Epithelial cell of esophagus (primary cell): ENCODE data around the gene TMEM269.

Experiments
- DNase-seq: peaks from one replicate; pipeline ENCODE4 v3.0.0; 2010; ENCODE audit warnings: low read depth
- H3K4me3 ChIP-seq: 2 replicates; pipeline ENCODE4 v1.5.1; 2011; ENCODE audit warnings: mild to moderate bottlenecking, low read length, control low read depth
- TF ChIP-seq, protein P1 (sequence below): IDR thresholded peaks from 2 replicates; pipeline ENCODE4 v1.5.1; 2011; ENCODE audit warnings: low read depth, mild to moderate bottlenecking, low read length, control low read depth, inconsistent platforms; ENCODE audit not compliant: insufficient read depth; ENCODE audit errors: missing control alignments

TMEM269 gene, protein sequence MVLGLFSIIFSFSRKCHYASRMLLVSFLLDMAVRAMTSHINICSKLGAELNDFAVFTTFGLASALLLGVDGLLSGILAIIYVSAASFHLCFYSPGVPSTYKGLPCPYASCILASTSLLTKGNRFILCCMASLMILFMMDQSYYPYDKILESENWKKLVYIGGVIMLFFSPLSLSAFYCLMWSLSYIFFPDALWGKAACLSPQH

DNA sequence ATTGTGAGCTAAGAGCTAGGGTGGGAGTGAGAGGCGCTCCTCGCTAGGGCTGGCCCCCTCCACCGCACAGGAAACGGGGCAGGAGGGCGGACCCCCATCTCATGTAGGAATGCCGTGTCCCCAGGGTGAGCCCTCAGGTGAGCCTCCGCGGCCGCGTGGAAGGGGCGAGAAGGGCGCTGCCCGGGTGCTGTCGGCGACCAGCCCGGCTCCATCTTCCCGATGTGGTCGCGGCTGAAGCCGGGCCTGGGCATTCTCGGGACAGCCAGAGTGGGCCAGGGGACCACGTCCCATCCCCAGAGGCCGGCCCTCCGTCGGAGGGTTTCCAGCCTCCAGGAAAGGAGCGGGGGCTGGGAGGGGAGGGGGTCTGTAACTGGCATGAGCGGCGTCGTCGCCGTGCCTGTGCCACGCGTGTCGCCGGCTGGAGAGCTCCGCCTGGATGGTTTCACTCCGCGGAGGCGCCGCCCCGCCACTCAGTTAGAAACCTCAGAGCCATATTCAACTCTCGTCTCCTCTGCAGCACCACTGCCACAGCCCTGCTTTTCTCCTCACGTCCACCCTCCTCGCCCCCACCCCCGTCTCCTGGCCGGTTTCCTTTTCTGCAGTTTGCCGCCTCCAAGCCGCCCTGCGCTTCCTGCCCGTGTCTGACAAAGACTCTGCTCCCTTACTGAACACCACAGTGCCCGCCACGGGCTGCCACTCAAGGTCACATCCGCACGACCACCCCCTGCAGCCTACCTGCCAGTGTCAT is at the start of gene TMEM269:
Gene TMEM269 (plus strand): TSS at position 46 of the 748 bp plus-strand sequence. CDS start 4,903 bp downstream, outside the sequence.
- TF ChIP-seq, protein P1, sequence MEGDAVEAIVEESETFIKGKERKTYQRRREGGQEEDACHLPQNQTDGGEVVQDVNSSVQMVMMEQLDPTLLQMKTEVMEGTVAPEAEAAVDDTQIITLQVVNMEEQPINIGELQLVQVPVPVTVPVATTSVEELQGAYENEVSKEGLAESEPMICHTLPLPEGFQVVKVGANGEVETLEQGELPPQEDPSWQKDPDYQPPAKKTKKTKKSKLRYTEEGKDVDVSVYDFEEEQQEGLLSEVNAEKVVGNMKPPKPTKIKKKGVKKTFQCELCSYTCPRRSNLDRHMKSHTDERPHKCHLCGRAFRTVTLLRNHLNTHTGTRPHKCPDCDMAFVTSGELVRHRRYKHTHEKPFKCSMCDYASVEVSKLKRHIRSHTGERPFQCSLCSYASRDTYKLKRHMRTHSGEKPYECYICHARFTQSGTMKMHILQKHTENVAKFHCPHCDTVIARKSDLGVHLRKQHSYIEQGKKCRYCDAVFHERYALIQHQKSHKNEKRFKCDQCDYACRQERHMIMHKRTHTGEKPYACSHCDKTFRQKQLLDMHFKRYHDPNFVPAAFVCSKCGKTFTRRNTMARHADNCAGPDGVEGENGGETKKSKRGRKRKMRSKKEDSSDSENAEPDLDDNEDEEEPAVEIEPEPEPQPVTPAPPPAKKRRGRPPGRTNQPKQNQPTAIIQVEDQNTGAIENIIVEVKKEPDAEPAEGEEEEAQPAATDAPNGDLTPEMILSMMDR: no peak
- peak within 1 kb of the TSS; percentile 22 for H3K4me3 ChIP-seq
- no peak for DNase-seq

DNA sequence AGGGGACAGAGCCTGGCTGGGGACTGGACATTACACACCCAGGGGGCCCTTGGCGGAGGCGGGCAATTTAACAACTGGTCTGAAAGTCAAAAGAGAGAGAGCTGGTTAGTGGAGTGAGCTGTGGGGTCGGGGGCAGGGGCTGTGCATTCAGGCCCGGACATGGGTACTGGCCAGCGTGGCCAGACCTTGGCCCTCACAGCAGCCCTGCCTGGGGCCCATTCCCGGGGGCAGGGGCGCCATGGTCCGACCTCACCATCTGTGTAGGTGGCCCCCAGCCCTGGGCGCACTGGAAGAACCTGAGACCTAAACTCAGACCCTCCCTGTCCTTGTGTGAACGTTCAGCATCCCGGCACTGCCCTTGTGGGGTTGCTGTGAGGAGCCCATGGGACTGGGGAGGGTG is 49.7 kb upstream of the TMEM269 start:
- TF ChIP-seq, protein P1: no peak
- DNase-seq: no peak

DNA sequence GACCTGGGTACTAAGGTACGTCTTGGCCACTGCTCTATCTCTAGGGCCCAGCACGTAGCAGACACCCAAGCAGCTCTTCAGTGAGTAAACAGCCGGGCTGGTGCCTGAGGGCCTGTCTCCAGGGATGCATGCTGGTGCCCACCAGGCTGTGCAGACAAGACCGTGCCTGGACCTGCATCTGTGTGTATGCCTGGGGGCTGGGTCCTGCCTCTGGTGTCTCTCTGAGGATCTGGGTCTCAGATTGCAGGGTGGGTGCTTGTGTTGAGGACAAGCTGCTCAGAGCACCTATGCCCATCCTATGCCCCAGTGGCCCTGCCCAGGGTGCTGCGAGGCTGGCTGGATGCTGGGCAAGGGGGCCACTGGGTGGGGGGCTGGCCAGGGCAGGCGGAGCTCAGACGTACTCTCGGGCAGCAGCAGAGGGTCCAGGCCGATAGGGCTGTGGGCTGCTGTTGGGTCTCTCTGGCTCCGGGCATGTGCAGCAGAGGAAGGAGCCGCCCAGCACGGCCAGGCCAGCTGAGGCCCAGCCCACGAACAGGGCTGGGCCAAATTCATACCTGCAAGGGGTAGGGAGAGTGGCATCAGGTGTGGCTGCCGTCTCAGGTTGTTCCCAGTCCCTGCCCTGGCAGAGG is 49.2 kb upstream of the TMEM269 start:
- peak; percentile 73 for DNase-seq
- no peak overlapping the region for H3K4me3 ChIP-seq
- TF ChIP-seq, protein P1: no peak

More for the DNA sequence above, 49.7 kb upstream of the TMEM269 start:
- H3K4me3 ChIP-seq: no peak overlapping the region

DNA sequence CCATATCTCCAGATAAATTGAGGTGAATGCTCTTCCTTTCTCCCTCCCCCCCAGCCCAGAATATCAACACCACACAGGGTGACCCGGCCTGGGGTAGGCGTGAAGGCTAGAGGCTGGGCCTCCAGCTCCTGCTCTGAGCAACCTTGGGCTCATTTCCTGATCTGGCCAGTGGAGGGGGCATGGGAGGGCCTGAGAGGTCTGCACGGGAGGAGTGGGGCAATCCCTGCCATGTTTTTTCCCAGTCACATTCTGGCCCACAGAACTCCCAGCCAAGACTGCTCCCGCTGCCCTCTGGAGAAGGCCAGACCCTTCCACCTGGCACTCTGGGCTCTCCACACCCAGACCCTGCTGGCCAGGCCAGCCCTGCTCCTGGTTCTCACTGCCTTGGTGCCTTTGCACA is 48.6 kb upstream of the TMEM269 start:
- TF ChIP-seq, protein P1: peak; percentile 43
- no peak overlapping the region for H3K4me3 ChIP-seq
- DNase-seq: peak; percentile 51

DNA sequence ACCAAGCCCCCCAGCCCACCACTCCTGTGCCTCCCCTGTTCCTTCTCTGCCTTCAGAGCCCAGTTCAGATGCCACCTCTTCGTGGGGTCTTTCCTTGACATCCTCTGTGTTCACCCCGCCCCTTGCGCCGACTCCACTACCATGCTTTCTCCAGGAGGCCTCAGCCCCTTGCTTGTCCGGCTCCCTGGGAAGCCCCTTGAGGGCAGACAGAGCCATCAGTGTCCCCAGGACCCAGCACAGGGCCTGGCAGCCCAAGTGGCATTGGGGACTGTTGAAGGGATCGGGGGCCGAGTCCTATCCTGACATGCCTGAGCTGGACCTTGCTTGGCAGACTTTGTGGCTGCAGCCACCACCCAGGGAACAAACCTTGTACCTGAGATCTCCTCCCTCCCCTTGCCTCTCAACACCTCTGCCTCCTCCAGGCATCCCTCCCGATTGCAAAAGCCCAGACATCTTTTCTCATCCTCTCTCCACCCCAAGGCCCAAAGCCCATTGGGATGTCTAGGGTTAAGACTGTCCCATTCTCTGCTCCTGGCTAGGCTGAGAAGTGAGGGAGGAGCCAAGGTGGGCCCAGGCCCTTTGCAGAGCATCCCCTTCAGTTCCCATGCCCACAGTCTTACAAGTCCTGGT is 48.1 kb upstream of the TMEM269 start:
- DNase-seq: no peak
- no peak overlapping the region for H3K4me3 ChIP-seq
- TF ChIP-seq, protein P1: no peak

DNA sequence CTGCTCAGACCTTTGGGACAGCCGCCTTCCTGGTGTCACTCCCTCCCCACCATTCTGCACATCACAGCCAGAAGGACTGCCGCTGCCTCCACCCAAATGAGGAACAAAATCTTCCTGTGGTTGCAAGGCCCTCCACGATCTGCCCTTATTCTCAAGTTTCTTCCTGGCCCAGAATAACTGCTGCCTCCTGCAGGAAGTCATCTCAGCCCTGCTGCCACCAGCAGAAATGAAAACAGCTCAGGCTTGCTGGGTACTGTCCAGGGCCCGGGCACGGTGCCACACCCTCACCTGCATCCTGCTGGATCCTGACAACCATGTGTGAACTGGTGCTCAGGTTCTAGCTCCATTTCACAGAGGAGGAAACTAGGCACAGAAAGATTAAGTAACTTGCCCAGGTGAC is 47.5 kb upstream of the TMEM269 start:
- DNase-seq: peak; percentile 58
- H3K4me3 ChIP-seq: no peak overlapping the region
- TF ChIP-seq, protein P1: peak; percentile 36
